Measurements from ENCODE around the gene TVP23A.

TVP23A gene

DNA sequence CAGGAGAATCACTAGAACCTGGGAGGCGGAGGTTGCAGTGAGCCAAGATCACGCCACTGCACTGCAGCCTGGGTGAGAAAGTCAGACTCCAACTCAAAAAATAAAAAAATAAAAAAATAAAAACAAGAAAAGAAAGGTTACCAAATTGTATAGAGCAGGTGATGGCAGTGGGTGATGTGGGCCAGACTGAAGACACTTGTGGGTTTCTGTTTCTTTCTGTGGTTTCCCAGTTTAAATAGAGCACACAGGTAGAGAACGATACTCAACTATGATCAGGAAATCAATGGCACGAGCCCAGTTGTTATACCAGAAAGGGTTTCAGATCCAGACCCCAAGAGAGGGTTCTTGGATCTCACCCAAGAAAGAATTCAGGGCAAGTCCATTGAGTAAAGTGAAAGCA, 42.3 kb downstream of the TVP23A start:
- no peak for DNase-seq (ENCODE audit: low read depth)

DNA sequence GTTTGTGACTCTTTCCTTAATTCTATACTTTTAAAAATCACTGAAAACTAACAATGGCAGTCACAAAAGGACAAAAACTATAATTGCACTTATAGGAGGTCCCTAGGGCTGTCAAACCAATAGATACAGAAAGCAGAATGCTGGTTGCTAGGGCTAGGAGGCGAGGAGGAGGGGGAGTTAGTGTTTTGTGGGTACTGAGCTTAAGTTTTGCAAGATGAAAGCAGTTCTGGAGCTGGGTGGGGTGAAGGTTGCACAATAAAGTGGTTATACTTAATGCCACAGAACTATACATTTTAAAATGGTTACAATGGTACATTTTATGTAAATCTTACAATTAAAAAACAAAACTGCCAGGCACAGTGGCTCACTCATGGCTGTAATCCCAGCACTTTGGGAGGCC, 47.7 kb downstream of the TVP23A start:
- DNase-seq (ENCODE audit: low read depth) = no peak
- H3K4me3 ChIP-seq (ENCODE audit: low read length) = no peak overlapping the region
- TF ChIP-seq, protein P1, sequence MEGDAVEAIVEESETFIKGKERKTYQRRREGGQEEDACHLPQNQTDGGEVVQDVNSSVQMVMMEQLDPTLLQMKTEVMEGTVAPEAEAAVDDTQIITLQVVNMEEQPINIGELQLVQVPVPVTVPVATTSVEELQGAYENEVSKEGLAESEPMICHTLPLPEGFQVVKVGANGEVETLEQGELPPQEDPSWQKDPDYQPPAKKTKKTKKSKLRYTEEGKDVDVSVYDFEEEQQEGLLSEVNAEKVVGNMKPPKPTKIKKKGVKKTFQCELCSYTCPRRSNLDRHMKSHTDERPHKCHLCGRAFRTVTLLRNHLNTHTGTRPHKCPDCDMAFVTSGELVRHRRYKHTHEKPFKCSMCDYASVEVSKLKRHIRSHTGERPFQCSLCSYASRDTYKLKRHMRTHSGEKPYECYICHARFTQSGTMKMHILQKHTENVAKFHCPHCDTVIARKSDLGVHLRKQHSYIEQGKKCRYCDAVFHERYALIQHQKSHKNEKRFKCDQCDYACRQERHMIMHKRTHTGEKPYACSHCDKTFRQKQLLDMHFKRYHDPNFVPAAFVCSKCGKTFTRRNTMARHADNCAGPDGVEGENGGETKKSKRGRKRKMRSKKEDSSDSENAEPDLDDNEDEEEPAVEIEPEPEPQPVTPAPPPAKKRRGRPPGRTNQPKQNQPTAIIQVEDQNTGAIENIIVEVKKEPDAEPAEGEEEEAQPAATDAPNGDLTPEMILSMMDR (IDR thresholded peaks at IDR 0.05; ENCODE audit: insufficient read depth, low read depth, low read length, missing control alignments) = no peak

More for the DNA sequence above, 42.3 kb downstream of the TVP23A start:
- TF ChIP-seq, protein P1 (IDR thresholded peaks at IDR 0.05; ENCODE audit: insufficient read depth, low read depth, low read length, missing control alignments) = no peak
- H3K4me3 ChIP-seq (ENCODE audit: low read length) = no peak overlapping the region

DNA sequence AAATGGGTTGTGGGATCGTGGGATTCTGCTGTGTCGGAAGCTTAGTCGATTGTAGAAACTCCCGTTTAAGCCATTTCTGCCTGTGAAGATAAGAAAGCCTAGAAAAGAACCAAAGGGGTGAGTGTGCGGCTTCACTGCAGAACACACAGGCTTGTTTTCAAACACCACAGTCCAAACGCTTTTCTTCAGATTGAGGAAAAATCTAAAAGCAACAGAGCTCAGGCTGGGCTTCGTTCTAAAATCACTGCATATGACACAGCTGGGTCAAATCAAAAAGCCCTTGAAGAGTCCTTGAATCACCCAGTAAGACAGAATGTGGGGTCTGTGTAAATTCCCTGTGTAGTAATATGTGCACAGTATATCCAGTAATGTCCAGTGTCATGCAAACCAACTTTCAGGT, 49.2 kb downstream of the TVP23A start:
- no peak overlapping the region for H3K4me3 ChIP-seq (ENCODE audit: low read length)
- TF ChIP-seq, protein P1 (IDR thresholded peaks at IDR 0.05; ENCODE audit: insufficient read depth, low read depth, low read length, missing control alignments) = no peak
- DNase-seq (ENCODE audit: low read depth) = no peak

DNA sequence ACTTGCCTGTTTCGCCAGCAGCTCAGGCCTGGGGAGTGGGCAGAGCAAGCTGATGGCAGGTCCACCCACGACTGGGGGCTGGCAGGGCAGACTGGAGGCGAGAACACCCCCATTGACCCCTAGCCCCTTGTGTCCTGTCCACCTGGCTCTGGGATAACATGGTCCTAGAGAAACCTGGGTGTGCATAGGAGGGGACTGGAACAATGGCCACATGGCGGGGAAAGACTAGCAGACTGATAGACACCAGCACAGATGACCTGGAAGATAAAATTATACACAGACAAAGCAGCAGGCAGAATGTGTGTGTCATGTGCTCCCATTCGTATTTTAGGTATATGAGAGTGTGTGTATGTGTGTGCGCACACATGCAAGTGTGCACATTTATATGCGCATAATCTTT, 51.5 kb downstream of the TVP23A start:
- no peak overlapping the region for H3K4me3 ChIP-seq (ENCODE audit: low read length)
- TF ChIP-seq, protein P1 (IDR thresholded peaks at IDR 0.05; ENCODE audit: insufficient read depth, low read depth, low read length, missing control alignments) = no peak
- no peak for DNase-seq (ENCODE audit: low read depth)

DNA sequence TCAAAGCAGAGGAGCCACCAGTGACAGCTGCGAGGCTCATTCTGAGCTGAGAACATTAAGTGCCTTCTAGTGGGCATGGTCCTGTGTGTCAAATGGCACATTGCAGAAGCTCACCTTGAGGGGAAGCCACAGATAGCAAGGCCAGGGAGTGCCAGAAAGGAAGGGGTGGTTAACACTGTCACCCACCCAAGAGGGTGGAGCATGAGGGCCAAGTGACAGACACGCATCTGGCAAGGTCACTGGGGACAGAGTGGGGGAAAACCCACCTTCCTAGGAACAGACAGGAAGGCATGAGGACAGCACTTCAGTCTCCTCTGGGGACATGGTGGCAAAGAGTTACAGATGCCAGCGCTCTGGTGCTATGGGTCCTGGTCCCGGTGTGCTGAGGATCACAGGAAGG, 52.8 kb downstream of the TVP23A start:
- DNase-seq (ENCODE audit: low read depth) = no peak
- TF ChIP-seq, protein P1 (IDR thresholded peaks at IDR 0.05; ENCODE audit: insufficient read depth, low read depth, low read length, missing control alignments) = no peak
- H3K4me3 ChIP-seq (ENCODE audit: low read length) = no peak overlapping the region

DNA sequence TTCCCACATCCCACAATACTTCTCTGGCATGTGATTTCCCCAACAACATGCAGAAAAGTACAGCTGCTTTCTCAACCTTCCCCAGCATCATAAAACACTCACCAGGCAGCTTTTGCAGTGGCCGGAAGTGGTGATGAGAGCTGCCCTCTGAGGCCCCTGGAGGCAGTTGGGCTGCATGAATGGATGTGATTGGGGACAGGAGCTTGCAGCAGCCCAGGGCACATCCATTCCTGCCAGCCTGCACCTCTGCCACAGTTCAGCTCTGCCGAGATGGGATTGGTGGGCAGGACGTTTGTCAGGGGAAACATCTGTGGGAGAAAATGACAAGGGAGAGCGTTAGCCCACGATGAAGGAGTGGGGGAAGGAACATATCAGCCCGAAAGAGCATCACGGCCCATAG, 55.1 kb downstream of the TVP23A start:
- H3K4me3 ChIP-seq (ENCODE audit: low read length) = no peak overlapping the region
- no peak for DNase-seq (ENCODE audit: low read depth)
- TF ChIP-seq, protein P1 (IDR thresholded peaks at IDR 0.05; ENCODE audit: insufficient read depth, low read depth, low read length, missing control alignments) = no peak

DNA sequence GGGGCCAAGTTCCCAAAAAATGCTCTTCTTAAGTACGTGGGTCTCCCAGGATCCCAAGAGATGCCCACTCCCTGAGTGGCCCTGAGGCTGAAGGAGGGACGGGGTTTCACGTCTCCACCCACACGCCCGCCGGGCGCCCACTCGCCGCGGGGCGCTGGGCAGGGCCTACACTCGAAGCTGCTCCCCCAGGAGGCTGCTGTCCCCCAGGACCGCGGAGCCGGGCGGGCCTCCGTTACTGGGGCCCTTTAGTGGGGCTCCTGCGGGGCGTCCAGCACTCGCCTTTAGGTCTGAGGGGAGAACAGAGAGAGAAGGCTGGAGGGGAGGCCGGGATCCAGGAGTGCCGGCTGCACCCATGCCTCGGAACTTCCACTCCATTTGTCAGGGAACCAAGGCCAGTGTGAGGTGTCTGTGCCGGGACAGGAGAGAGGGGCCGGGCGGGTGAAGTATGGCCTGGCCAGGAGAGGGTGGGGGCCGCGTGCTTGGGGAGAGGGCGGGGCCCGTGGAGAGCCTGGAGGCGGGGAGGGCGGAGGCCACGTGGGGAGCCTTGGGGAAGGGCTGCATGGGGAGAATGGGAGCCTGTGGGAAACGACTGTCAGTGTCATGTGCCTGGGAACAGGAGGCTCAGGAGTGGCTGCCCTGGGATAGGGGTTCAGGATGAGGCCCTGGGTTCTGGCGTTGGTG, 56.1 kb downstream of the TVP23A start:
- TF ChIP-seq, protein P1 (IDR thresholded peaks at IDR 0.05; ENCODE audit: insufficient read depth, low read depth, low read length, missing control alignments) = no peak
- DNase-seq (ENCODE audit: low read depth) = no peak
- no peak overlapping the region for H3K4me3 ChIP-seq (ENCODE audit: low read length)

Data from epithelial cell of esophagus (primary cell).